Hepatic stellate cell (primary cell): Measurements from ENCODE around the gene PTPRN2.

Experiments
- DNase-seq: peaks from one replicate; pipeline ENCODE4 v3.0.0; 2011; ENCODE audit warnings: low spot score

PTPRN2 gene

GRCh38 chr7:157682064-157682945, 905.3 kb downstream of the PTPRN2 start:
- DNase-seq = no peak

- DNase-seq = no peak
These were observed 908.0 kb downstream of the PTPRN2 start for GRCh38 chr7:157679607-157680006.

GRCh38 chr7:157678501-157678900, 909.1 kb downstream of the PTPRN2 start:
- DNase-seq = no peak

- DNase-seq = no peak
These were observed 911.0 kb downstream of the PTPRN2 start for GRCh38 chr7:157676456-157677255.

- no peak for DNase-seq
These were observed 911.6 kb downstream of the PTPRN2 start for GRCh38 chr7:157676001-157676400.

- DNase-seq = no peak
These were observed 912.1 kb downstream of the PTPRN2 start for GRCh38 chr7:157675427-157675927.

GRCh38 chr7:157674715-157675426, 912.8 kb downstream of the PTPRN2 start:
- DNase-seq = no peak

GRCh38 chr7:157674027-157674714, 913.5 kb downstream of the PTPRN2 start:
- no peak for DNase-seq

GRCh38 chr7:157673573-157673972, 914.0 kb downstream of the PTPRN2 start:
- DNase-seq = no peak

- no peak for DNase-seq
These were observed 916.0 kb downstream of the PTPRN2 start for GRCh38 chr7:157671358-157672255.

- DNase-seq = no peak
These were observed 916.9 kb downstream of the PTPRN2 start for GRCh38 chr7:157670490-157671357.

GRCh38 chr7:157669768-157670351, 917.8 kb downstream of the PTPRN2 start:
- no peak for DNase-seq

- DNase-seq = no peak
These were observed 918.5 kb downstream of the PTPRN2 start for GRCh38 chr7:157668884-157669767.

GRCh38 chr7:157668221-157668883, 919.3 kb downstream of the PTPRN2 start:
- DNase-seq = no peak

- DNase-seq = no peak
These were observed 919.9 kb downstream of the PTPRN2 start for GRCh38 chr7:157667731-157668130.

- no peak for DNase-seq
These were observed 920.4 kb downstream of the PTPRN2 start for GRCh38 chr7:157667261-157667660.

- DNase-seq = no peak
These were observed 921.0 kb downstream of the PTPRN2 start for GRCh38 chr7:157666530-157667040.
